Measurements from ENCODE around the gene CCNQ. TPM values are rescaled to one million over a fixed set of nuclear protein-coding genes. Genes with fewer than 3 reads are reported as not detected.

The CCNQ gene
- total and polyA plus RNA-seq, 10 of the 15 experiments (the other 5 are each of a cell fraction or from before 2014, with no cell fraction given), result 0.45 to 36.2 (median 18.2) TPM

DNA sequence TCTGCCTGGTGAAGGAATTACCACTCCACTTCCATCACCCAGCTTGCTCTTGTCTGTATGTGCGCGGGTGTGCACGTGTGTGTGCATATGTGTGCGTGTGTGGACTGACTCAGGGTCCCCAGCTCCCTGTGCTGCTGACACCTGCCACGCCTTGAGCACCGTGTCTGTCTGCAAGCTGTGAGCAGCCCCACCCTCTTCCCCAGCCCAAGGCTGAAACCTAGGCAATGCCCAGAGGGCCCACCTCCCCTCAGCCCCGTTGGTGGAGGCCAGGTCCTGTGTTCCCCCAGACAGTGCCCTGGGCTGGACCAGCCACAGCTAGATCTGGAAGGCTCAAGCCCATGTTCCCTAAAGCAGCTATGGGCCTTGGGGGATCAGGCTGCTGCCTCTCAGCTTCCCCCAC, 2.0 kb upstream of the CCNQ start:
- ChIA-PET CTCF (interaction anchor here (1.4 to 4.2 kb wide), 3 partner anchors 8 to 35 kb away, joined by 4 to 18 read pairs (median 4); no protein-coding TSS in a partner anchor), RAD21 (ENCODE audit: unreplicated experiment) (no interaction called here), POLR2A (interaction anchor here (0.6 kb wide), 1 partner anchor 84 kb away, joined by 3 read pairs; no protein-coding TSS in a partner anchor), SMC1A (ENCODE audit: uncharacterized antibody, unreplicated experiment) (interaction anchor here (1.6 kb wide), 1 partner anchor 61 kb away, joined by 3 read pairs; no protein-coding TSS in a partner anchor)
- no peaks in the 10 kb centered on the region for H3K36me3 ChIP-seq (ENCODE audit: control insufficient read depth in 2 of 2, insufficient read depth in 2 of 2, low read length in 1 of 2)
- H3K4me1 ChIP-seq (ENCODE audit: control insufficient read depth, insufficient read depth, low read length), result no peaks in the 10 kb centered on the region; the same call in 1 of the 2 replicates
- ATAC-seq (no peak), DNase-seq (ENCODE audit: low read depth, low spot score) (no peak), FAIRE-seq (no peak)
- no peak overlapping the region for H3K9ac ChIP-seq (ENCODE audit: control insufficient read depth, insufficient read depth, low read length)
- H3K9me3 ChIP-seq (replicated peaks; ENCODE audit: control insufficient read depth, insufficient read depth, low read length), result no peaks in the 10 kb centered on the region; the same call in 2 of the 3 replicates
- no peak overlapping the region for H3K27ac ChIP-seq (ENCODE audit: control insufficient read depth, insufficient read depth)
- H3K4me2 ChIP-seq (ENCODE audit: control insufficient read depth, insufficient read depth), result no peak overlapping the region
- no peaks in the 10 kb centered on the region for H4K20me1 ChIP-seq (ENCODE audit: control insufficient read depth, insufficient read depth)
- BruUV-seq (replicated peaks), result no TSS peak
- 60% methylated on average over 7 of the region's 7 CpGs for WGBS (ENCODE audit: insufficient coverage, insufficient replicate concordance, low lambda C conversion rate, missing lambda C conversion rate)
- intact Hi-C loops (cut with micrococcal nuclease; ENCODE audit: unreplicated experiment), result no loop called here
- in situ Hi-C loops (cut with MboI), result loop anchor here (10.0 kb wide), 1 partner anchor 114 kb away; no protein-coding TSS in a partner anchor
- H3K79me2 ChIP-seq (ENCODE audit: control insufficient read depth, insufficient read depth, low read length), result peaks cover 14% of the 10 kb centered on the region
- no peak overlapping the region for H2AFZ ChIP-seq (ENCODE audit: control insufficient read depth, low read depth, low read length)
- no peaks in the 10 kb centered on the region for H3K27me3 ChIP-seq (replicated peaks in 1 of 2; ENCODE audit: control insufficient read depth in 2 of 2, insufficient read depth in 2 of 2, low read length in 1 of 2)
- H3K4me3 ChIP-seq, result no peak overlapping the region
- TF ChIP-seq, protein P1, sequence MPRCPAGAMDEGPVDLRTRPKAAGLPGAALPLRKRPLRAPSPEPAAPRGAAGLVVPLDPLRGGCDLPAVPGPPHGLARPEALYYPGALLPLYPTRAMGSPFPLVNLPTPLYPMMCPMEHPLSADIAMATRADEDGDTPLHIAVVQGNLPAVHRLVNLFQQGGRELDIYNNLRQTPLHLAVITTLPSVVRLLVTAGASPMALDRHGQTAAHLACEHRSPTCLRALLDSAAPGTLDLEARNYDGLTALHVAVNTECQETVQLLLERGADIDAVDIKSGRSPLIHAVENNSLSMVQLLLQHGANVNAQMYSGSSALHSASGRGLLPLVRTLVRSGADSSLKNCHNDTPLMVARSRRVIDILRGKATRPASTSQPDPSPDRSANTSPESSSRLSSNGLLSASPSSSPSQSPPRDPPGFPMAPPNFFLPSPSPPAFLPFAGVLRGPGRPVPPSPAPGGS (IDR thresholded peaks at IDR 0.05; ENCODE audit: borderline replicate concordance, insufficient read depth, low read depth, low read length, poor library complexity, severe bottlenecking), result peak; percentile 47
- TF ChIP-seq RELA (IDR thresholded peaks at IDR 0.05; ENCODE audit: borderline replicate concordance, partially characterized antibody), result no peak

DNA sequence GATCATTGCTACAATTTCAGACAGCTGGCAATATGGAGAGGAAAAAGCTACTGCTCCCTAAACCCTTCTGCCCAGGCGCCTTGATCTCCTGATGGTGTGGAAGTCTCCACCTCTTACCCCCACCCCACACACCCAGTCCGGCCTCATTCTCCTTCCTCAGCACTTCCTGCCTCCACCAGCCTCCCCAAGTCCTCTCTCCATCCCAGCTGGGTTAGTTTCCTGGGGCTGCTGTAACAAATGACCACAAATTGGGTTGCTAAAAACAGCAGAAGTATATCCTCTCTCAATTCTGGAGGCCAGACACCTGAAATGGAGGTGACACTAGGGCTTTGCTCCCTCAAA, 1.1 kb upstream of the CCNQ start:
- 13% methylated on average over 2 of the region's 2 CpGs for WGBS (ENCODE audit: insufficient coverage, insufficient replicate concordance, low lambda C conversion rate, missing lambda C conversion rate)
- intact Hi-C loops (cut with micrococcal nuclease; ENCODE audit: unreplicated experiment), result no loop called here
- Histone ChIP-seq H3K27ac (ENCODE audit: control insufficient read depth, insufficient read depth) (no peak overlapping the region), H3K4me2 (ENCODE audit: control insufficient read depth, insufficient read depth) (peak overlapping the region; percentile 45), H3K79me2 (ENCODE audit: control insufficient read depth, insufficient read depth, low read length) (peaks cover 14% of the 10 kb centered on the region), H4K20me1 (ENCODE audit: control insufficient read depth, insufficient read depth) (no peaks in the 10 kb centered on the region), H3K4me3 (peak overlapping the region; percentile 57), H3K36me3 (ENCODE audit: control insufficient read depth in 2 of 2, insufficient read depth in 2 of 2, low read length in 1 of 2) (no peaks in the 10 kb centered on the region; a peak in 1 of 4 replicates), H2AFZ (ENCODE audit: control insufficient read depth, low read depth, low read length) (peak overlapping the region; percentile 74), H3K9ac (ENCODE audit: control insufficient read depth, insufficient read depth, low read length) (peak overlapping the region; percentile 70; the same call in 1 of the 2 replicates), H3K4me1 (ENCODE audit: control insufficient read depth, insufficient read depth, low read length) (no peaks in the 10 kb centered on the region; the same call in 1 of the 2 replicates), H3K27me3 (replicated peaks in 1 of 2; ENCODE audit: control insufficient read depth in 2 of 2, insufficient read depth in 2 of 2, low read length in 1 of 2) (no peaks in the 10 kb centered on the region), H3K9me3 (replicated peaks; ENCODE audit: control insufficient read depth, insufficient read depth, low read length) (no peaks in the 10 kb centered on the region; the same call in 2 of the 3 replicates)
- DNase-seq (ENCODE audit: low read depth, low spot score) (no peak), FAIRE-seq (no peak), ATAC-seq (peak; percentile 25; the same call in 2 of the 3 replicates)
- no TSS peak for BruUV-seq (replicated peaks)
- in situ Hi-C loops (cut with MboI), result loop anchor here (10.0 kb wide), 1 partner anchor 115 kb away; no protein-coding TSS in a partner anchor
- ChIA-PET CTCF (interaction anchor here (1.1 to 4.2 kb wide), 5 partner anchors 9 to 67 kb away, joined by 3 to 18 read pairs (median 4); no protein-coding TSS in a partner anchor), POLR2A (no interaction called here), SMC1A (ENCODE audit: uncharacterized antibody, unreplicated experiment) (interaction anchor here (1.2 to 1.6 kb wide), 2 partner anchors 8 to 61 kb away, joined by 3 read pairs; no protein-coding TSS in a partner anchor), RAD21 (ENCODE audit: unreplicated experiment) (interaction anchor here (0.5 kb wide), 1 partner anchor 12 kb away, joined by 4 read pairs; no protein-coding TSS in a partner anchor)
- TF ChIP-seq ZBTB40 (IDR thresholded peaks at IDR 0.05; ENCODE audit: borderline replicate concordance) (peak; percentile 48; the same call in 1 of the 2 replicates), ZSCAN29 (IDR thresholded peaks at IDR 0.05) (no peak), BCL11A (IDR thresholded peaks at IDR 0.05; ENCODE audit: low read depth, low read length) (no peak), ZZZ3 (IDR thresholded peaks at IDR 0.05; ENCODE audit: control insufficient read depth, insufficient read length, low read depth) (no peak), SREBF2 (IDR thresholded peaks at IDR 0.05; ENCODE audit: low read length) (no peak), NFIC (IDR thresholded peaks at IDR 0.05; ENCODE audit: low read depth, low read length) (no peak)
- TF ChIP-seq, protein P2, sequence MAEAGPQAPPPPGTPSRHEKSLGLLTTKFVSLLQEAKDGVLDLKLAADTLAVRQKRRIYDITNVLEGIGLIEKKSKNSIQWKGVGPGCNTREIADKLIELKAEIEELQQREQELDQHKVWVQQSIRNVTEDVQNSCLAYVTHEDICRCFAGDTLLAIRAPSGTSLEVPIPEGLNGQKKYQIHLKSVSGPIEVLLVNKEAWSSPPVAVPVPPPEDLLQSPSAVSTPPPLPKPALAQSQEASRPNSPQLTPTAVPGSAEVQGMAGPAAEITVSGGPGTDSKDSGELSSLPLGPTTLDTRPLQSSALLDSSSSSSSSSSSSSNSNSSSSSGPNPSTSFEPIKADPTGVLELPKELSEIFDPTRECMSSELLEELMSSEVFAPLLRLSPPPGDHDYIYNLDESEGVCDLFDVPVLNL (IDR thresholded peaks at IDR 0.05; ENCODE audit: low read depth, low read length), result no peak

All from GM12878 (cell line).